Activated CD4-positive, alpha-beta T cell treated with anti-CD3 and anti-CD28 coated beads for 36 hours (primary cell): ENCODE measurements around the gene RNF141. TPM values are rescaled to one million over a fixed set of nuclear protein-coding genes. Genes with fewer than 3 reads are reported as not detected.

Experiments
- ATAC-seq: fragments of 200-7000 bp; cut with Tn5 transposase; one replicate; pipeline ENCODE4 v1.10.0; 2021; ENCODE audit warnings: mild to moderate bottlenecking, moderate library complexity
- CTCF ChIA-PET: fragments of 350-600 bp; sonication (Branson Sonifier 250); formaldehyde crosslinking; loops from one replicate; lab custom pipeline; 2021; ENCODE audit warnings: antibody characterized with exemption; lab: Charles Lee
- POLR2A ChIA-PET: fragments of 350-600 bp; sonication (Branson Sonifier 250); formaldehyde crosslinking; loops from one replicate; lab custom pipeline; 2021; ENCODE audit warnings: antibody characterized with exemption, inconsistent platforms; lab: Charles Lee
- DNase-seq: peaks from one replicate; pipeline ENCODE4 v3.0.0-alpha.2; 2020
- H3K27ac Mint-ChIP-seq: one replicate; pipeline ENCODE4 v1.8.0; 2021; ENCODE audit warnings: mixed read lengths
- H3K27me3 Mint-ChIP-seq: one replicate; pipeline ENCODE4 v1.8.0; 2021; ENCODE audit warnings: mixed read lengths
- H3K36me3 Mint-ChIP-seq: one replicate; pipeline ENCODE4 v1.8.0; 2021; ENCODE audit warnings: low read depth, mixed read lengths
- H3K4me1 Mint-ChIP-seq: one replicate; pipeline ENCODE4 v1.8.0; 2021; ENCODE audit warnings: mixed read lengths
- H3K4me3 Mint-ChIP-seq: one replicate; pipeline ENCODE4 v1.8.0; 2021; ENCODE audit warnings: mild to moderate bottlenecking, moderate library complexity, mixed read lengths
- H3K9me3 Mint-ChIP-seq: one replicate; pipeline ENCODE4 v1.8.0; 2021; ENCODE audit warnings: low read depth, mixed read lengths
- intact Hi-C, 2 experiments: fragments of 100-400 bp; cut with DNase I in 1 of 2; cut with micrococcal nuclease in 1 of 2; formaldehyde crosslinking; loops; one replicate each; pipeline versions ENCODE4 v1.14.2 to v1.15.1; 2022 to 2024; cut with DNase I, micrococcal nuclease
- total RNA-seq, 2 experiments: library from RNA; stranded (reverse); gene quantifications; one replicate each; pipeline ENCODE4 v1.2.3, GENCODE V29; 2021

Gene RNF141
- total RNA-seq, 2 experiments from 2014 or later, result 12.5 to 17.8 TPM

GRCh38 chr11:10503777-10504480, 37.1 kb downstream of the RNF141 start:
- H3K27ac Mint-ChIP-seq, result no peak overlapping the region
- DNase-seq, result no peak
- H3K4me1 Mint-ChIP-seq, result no peaks in the 10 kb centered on the region
- H3K4me3 Mint-ChIP-seq, result no peak overlapping the region
- CTCF ChIA-PET, result no interaction called here
- no peak for ATAC-seq
- no peaks in the 10 kb centered on the region for H3K27me3 Mint-ChIP-seq
- intact Hi-C loops, result no loop called here
- H3K36me3 Mint-ChIP-seq, result peaks cover 31% of the 10 kb centered on the region
- POLR2A ChIA-PET, result no interaction called here
- no peaks in the 10 kb centered on the region for H3K9me3 Mint-ChIP-seq

- POLR2A ChIA-PET, result no interaction called here
- no peak overlapping the region for H3K27ac Mint-ChIP-seq
- intact Hi-C loops, result no loop called here
- H3K4me1 Mint-ChIP-seq, result no peaks in the 10 kb centered on the region
- no peak for ATAC-seq
- no peaks in the 10 kb centered on the region for H3K9me3 Mint-ChIP-seq
- DNase-seq, result no peak
- CTCF ChIA-PET, result no interaction called here
- H3K27me3 Mint-ChIP-seq, result no peaks in the 10 kb centered on the region
- H3K4me3 Mint-ChIP-seq, result no peak overlapping the region
- peaks cover 31% of the 10 kb centered on the region for H3K36me3 Mint-ChIP-seq
Measured at GRCh38 chr11:10503221-10503620, 37.8 kb downstream of the RNF141 start.

GRCh38 chr11:10502770-10503169, 38.2 kb downstream of the RNF141 start:
- Mint-ChIP-seq H3K9me3 (no peaks in the 10 kb centered on the region), H3K4me1 (no peaks in the 10 kb centered on the region)
- POLR2A ChIA-PET, result no interaction called here

GRCh38 chr11:10502065-10502680, 38.8 kb downstream of the RNF141 start:
- Mint-ChIP-seq H3K4me1 (no peaks in the 10 kb centered on the region), H3K27me3 (no peaks in the 10 kb centered on the region), H3K4me3 (no peak overlapping the region), H3K27ac (no peak overlapping the region), H3K9me3 (no peaks in the 10 kb centered on the region), H3K36me3 (peaks cover 39% of the 10 kb centered on the region)
- CTCF ChIA-PET, result no interaction called here
- no peak for ATAC-seq
- intact Hi-C loops, result no loop called here
- POLR2A ChIA-PET, result no interaction called here
- DNase-seq, result no peak

More at GRCh38 chr11:10502770-10503169, 38.2 kb downstream of the RNF141 start:
- intact Hi-C loops, result no loop called here
- no peak for ATAC-seq
- CTCF ChIA-PET, result no interaction called here
- peaks cover 35% of the 10 kb centered on the region for H3K36me3 Mint-ChIP-seq
- H3K27ac Mint-ChIP-seq, result no peak overlapping the region
- DNase-seq, result no peak
- H3K27me3 Mint-ChIP-seq, result no peaks in the 10 kb centered on the region
- no peak overlapping the region for H3K4me3 Mint-ChIP-seq

- H3K27me3 Mint-ChIP-seq, result no peaks in the 10 kb centered on the region
- no peak for ATAC-seq
- no peak for DNase-seq
- H3K4me3 Mint-ChIP-seq, result no peak overlapping the region
- H3K4me1 Mint-ChIP-seq, result no peaks in the 10 kb centered on the region
- no peaks in the 10 kb centered on the region for H3K9me3 Mint-ChIP-seq
- H3K27ac Mint-ChIP-seq, result no peak overlapping the region
- ChIA-PET CTCF (interaction anchor here (1.2 kb wide), 1 partner anchor 9 kb away, joined by 3 read pairs; no protein-coding TSS in a partner anchor), POLR2A (no interaction called here)
- H3K36me3 Mint-ChIP-seq, result peaks cover 39% of the 10 kb centered on the region
- intact Hi-C loops, result no loop called here
Measured at GRCh38 chr11:10500757-10501684, 40.0 kb downstream of the RNF141 start.

GRCh38 chr11:10499874-10500601, 40.9 kb downstream of the RNF141 start:
- Mint-ChIP-seq H3K9me3 (no peaks in the 10 kb centered on the region), H3K36me3 (peaks cover 36% of the 10 kb centered on the region), H3K27ac (no peak overlapping the region), H3K27me3 (no peaks in the 10 kb centered on the region), H3K4me3 (no peak overlapping the region), H3K4me1 (no peaks in the 10 kb centered on the region)
- DNase-seq (no peak), ATAC-seq (no peak)
- CTCF ChIA-PET, result no interaction called here
- POLR2A ChIA-PET, result no interaction called here
- intact Hi-C loops, result no loop called here

- no peaks in the 10 kb centered on the region for H3K27me3 Mint-ChIP-seq
- H3K4me3 Mint-ChIP-seq, result no peak overlapping the region
- H3K9me3 Mint-ChIP-seq, result no peaks in the 10 kb centered on the region
- H3K4me1 Mint-ChIP-seq, result no peaks in the 10 kb centered on the region
- intact Hi-C loops, result no loop called here
- peaks cover 35% of the 10 kb centered on the region for H3K36me3 Mint-ChIP-seq
- CTCF ChIA-PET, result no interaction called here
- ATAC-seq (no peak), DNase-seq (no peak)
- no peak overlapping the region for H3K27ac Mint-ChIP-seq
- POLR2A ChIA-PET, result no interaction called here
Measured at GRCh38 chr11:10499452-10499851, 41.5 kb downstream of the RNF141 start.

- intact Hi-C loops, result no loop called here
- Mint-ChIP-seq H3K27ac (no peak overlapping the region), H3K27me3 (no peaks in the 10 kb centered on the region), H3K4me3 (no peak overlapping the region), H3K4me1 (no peaks in the 10 kb centered on the region), H3K36me3 (peaks cover 35% of the 10 kb centered on the region), H3K9me3 (no peaks in the 10 kb centered on the region)
- ATAC-seq (no peak), DNase-seq (no peak)
- ChIA-PET CTCF (no interaction called here), POLR2A (no interaction called here)
Measured at GRCh38 chr11:10498426-10499250, 42.3 kb downstream of the RNF141 start.

GRCh38 chr11:10498022-10498400, 43.0 kb downstream of the RNF141 start:
- ChIA-PET CTCF (interaction anchor here (0.6 to 0.8 kb wide), 2 partner anchors 12 to 84 kb away, joined by 3 read pairs; no protein-coding TSS in a partner anchor), POLR2A (no interaction called here)
- Mint-ChIP-seq H3K4me1 (no peaks in the 10 kb centered on the region), H3K4me3 (no peak overlapping the region), H3K36me3 (peaks cover 33% of the 10 kb centered on the region), H3K9me3 (no peaks in the 10 kb centered on the region), H3K27me3 (no peaks in the 10 kb centered on the region), H3K27ac (no peak overlapping the region)
- DNase-seq (no peak), ATAC-seq (no peak)
- intact Hi-C loops, result no loop called here

- intact Hi-C loops, result no loop called here
- Mint-ChIP-seq H3K36me3 (peaks cover 33% of the 10 kb centered on the region), H3K4me3 (no peak overlapping the region), H3K27ac (no peak overlapping the region), H3K4me1 (no peaks in the 10 kb centered on the region), H3K27me3 (no peaks in the 10 kb centered on the region), H3K9me3 (no peaks in the 10 kb centered on the region)
- ChIA-PET POLR2A (no interaction called here), CTCF (interaction anchor here (0.6 to 0.8 kb wide), 2 partner anchors 13 to 83 kb away, joined by 3 read pairs; no protein-coding TSS in a partner anchor)
- no peak for ATAC-seq
- no peak for DNase-seq
Measured at GRCh38 chr11:10497371-10498021, 43.5 kb downstream of the RNF141 start.
